T-helper 22 cell (primary cell): ENCODE results near the gene LILRA2.
"Not testable (repeated sequence)": the region's sequence is repeated elsewhere in the genome, so short reads cannot be mapped to it uniquely, and the experiment has no call there.

ENCODE experiments used
- DNase-seq: peaks from one replicate; pipeline ENCODE4 v3.0.0-alpha.2; 2020; ENCODE audit warnings: low read depth

Gene LILRA2

DNA sequence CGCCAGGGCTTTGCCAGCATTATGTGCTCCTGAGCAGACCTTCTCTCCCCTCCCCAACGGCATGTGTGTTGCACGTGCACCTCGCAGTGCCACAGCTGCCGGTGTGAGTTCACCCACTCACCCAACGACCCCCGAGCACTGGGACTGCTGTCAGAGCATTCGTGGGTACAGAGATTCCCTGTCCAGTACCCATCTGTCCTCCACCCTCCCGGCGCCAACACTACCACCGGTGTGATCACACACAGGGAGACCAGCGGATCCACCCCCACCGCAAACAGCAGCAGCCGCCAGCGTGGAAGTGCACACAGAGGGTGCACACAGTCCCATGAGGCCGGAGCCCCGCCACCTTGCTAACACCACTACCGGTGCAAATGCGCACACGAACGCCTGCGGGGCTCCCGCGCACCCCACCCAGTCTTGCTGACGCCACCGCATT is 35.8 kb downstream of the LILRA2 start:
- DNase-seq = no peak

- no peak for DNase-seq
Measured at GRCh38 chr19:54612428-54612827, 38.8 kb downstream of the LILRA2 start.

DNA sequence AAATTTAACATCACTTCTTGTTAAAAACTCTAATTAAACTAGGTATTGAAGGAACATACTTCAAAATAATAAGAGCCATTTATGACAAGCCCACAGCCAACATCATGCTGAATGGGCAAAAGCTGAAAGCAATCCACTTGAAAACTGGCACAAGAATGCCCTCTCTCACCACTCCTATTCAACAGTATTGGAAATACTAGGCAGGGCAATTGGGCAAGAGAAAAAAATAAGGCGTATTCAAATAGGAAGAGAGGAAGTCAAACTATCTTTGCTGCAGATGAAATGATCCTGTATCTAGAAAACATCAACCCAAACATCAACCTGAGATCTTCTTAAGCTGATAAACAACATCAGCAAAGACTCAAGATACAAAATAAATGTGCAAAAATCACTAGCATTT is 41.1 kb downstream of the LILRA2 start:
- no peak for DNase-seq

GRCh38 chr19:54616057-54616456 is 42.5 kb downstream of the LILRA2 start:
- DNase-seq = no peak

GRCh38 chr19:54616821-54617560 is 43.4 kb downstream of the LILRA2 start:
- no peak for DNase-seq

- no peak for DNase-seq
Measured at GRCh38 chr19:54620464-54620863, 46.9 kb downstream of the LILRA2 start.

GRCh38 chr19:54622431-54622830 is 48.8 kb downstream of the LILRA2 start:
- DNase-seq = no peak

DNA sequence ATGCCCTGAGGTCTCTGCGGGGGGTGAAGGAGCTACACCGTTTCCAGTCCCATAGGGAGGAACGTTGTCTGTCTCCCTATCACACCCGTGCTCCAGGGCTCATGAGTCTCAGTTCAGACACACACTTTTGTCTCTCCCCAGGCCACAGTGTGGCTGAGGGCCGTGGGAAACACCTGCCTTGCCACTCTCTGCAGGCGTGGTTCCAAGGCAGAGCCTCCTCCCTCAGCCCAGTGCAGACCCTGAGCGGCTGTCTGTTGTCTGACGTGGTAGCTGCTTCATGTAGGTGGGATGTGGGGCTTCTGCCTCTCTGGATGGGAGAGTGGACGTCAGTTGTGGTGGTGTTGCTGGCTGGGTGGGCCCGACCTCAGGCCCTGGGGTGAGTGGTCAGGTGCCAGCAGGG is 50.6 kb downstream of the LILRA2 start:
- DNase-seq = not testable (repeated sequence)

- not testable (repeated sequence) for DNase-seq
Measured at GRCh38 chr19:54624934-54625730, 51.5 kb downstream of the LILRA2 start.

GRCh38 chr19:54626757-54627156 is 53.2 kb downstream of the LILRA2 start:
- DNase-seq = no peak

DNA sequence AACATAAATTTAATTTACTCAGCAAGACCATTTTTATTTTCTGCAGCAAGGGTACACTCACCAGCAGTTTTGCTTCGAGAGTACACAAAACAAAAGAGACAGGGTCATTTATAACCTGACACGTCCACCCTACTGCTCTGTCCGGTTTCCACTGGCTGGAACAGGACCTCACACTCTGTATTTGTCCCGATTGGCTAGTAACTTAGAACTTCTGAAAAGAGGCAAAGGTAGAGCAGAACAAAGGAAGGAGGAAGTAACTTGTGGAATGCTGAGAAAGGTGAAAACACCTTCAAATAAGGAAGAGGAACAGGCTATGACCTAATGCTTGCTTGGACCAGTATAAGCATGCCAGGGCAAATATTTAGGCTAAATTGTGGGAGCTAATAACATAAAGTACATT is 54.3 kb downstream of the LILRA2 start:
- not testable (repeated sequence) for DNase-seq

GRCh38 chr19:54630262-54630661 is 56.7 kb downstream of the LILRA2 start, which contains the start of gene LILRB1:
LILRB1 (plus strand) TSS chr19:54630484; CDS start chr19:54631074, 590 bp downstream.
- not testable (repeated sequence) for DNase-seq

GRCh38 chr19:54630782-54631181 is 57.2 kb downstream of the LILRA2 start:
- no peak for DNase-seq

- DNase-seq = not testable (repeated sequence)
Measured at GRCh38 chr19:54631489-54632337, 58.1 kb downstream of the LILRA2 start.

DNA sequence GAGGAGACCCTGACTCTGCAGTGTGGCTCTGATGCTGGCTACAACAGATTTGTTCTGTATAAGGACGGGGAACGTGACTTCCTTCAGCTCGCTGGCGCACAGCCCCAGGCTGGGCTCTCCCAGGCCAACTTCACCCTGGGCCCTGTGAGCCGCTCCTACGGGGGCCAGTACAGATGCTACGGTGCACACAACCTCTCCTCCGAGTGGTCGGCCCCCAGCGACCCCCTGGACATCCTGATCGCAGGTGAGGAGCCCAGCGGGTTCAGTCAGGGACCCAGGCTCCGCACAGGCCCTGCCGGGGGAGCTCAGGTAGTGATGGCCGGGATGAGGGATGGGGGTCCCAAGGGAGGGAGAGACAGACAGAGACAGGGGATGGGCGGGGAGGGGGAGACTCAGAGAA is 58.9 kb downstream of the LILRA2 start:
- DNase-seq = not testable (repeated sequence)

GRCh38 chr19:54633401-54633800 is 59.8 kb downstream of the LILRA2 start:
- no peak for DNase-seq

- not testable (repeated sequence) for DNase-seq
Measured at GRCh38 chr19:54636081-54636480, 62.5 kb downstream of the LILRA2 start.

DNA sequence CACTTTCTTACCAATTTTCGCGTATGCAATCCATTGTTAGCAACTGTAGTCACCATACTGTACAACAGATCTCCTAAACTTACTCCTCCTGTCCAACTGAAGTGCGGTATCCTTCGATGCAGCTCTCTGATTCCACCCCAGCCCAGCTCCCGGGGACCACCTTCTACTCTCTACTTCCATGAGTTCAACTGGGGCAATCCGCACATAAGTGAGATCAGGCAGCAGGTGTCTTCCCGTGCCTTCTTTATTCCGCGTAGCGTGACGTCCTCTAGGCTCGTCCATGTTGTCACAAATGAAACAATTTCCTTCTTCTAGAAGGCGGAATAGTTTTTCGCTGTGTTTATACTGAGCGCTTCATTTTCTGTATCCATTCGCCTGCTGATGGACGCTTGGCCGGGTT is 65.1 kb downstream of the LILRA2 start:
- no peak for DNase-seq
